ENCODE data around the gene LEMD3.

DNA sequence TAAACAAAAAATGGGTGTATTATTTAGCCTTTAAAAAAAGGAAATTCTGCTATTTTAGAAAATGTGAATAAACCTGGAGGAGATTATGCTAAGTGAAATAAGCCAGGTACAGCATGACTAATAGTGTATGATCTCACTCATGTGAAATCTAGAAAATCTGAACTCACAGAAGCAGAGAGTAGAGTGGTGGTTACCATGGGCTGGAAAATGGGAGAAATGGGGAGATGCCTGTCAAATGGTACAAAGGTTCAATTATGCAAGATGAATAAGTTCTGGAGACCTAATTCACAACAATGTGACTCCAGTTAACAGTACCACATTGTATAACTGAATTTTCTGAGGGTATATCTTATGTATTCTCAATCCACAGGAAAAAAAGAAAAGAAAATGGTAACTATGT is 17.4 kb upstream of the LEMD3 start:
- TF ChIP-seq EZH2phosphoT487 (IDR thresholded peaks at IDR 0.05; ENCODE audit: borderline replicate concordance, low read length), result no peak
- TF ChIP-seq, protein P1, sequence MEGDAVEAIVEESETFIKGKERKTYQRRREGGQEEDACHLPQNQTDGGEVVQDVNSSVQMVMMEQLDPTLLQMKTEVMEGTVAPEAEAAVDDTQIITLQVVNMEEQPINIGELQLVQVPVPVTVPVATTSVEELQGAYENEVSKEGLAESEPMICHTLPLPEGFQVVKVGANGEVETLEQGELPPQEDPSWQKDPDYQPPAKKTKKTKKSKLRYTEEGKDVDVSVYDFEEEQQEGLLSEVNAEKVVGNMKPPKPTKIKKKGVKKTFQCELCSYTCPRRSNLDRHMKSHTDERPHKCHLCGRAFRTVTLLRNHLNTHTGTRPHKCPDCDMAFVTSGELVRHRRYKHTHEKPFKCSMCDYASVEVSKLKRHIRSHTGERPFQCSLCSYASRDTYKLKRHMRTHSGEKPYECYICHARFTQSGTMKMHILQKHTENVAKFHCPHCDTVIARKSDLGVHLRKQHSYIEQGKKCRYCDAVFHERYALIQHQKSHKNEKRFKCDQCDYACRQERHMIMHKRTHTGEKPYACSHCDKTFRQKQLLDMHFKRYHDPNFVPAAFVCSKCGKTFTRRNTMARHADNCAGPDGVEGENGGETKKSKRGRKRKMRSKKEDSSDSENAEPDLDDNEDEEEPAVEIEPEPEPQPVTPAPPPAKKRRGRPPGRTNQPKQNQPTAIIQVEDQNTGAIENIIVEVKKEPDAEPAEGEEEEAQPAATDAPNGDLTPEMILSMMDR (conservative IDR thresholded peaks at IDR 0.05; ENCODE audit: low read depth, low read length), result no peak
